ENCODE measurements around the gene KCTD3.

DNA sequence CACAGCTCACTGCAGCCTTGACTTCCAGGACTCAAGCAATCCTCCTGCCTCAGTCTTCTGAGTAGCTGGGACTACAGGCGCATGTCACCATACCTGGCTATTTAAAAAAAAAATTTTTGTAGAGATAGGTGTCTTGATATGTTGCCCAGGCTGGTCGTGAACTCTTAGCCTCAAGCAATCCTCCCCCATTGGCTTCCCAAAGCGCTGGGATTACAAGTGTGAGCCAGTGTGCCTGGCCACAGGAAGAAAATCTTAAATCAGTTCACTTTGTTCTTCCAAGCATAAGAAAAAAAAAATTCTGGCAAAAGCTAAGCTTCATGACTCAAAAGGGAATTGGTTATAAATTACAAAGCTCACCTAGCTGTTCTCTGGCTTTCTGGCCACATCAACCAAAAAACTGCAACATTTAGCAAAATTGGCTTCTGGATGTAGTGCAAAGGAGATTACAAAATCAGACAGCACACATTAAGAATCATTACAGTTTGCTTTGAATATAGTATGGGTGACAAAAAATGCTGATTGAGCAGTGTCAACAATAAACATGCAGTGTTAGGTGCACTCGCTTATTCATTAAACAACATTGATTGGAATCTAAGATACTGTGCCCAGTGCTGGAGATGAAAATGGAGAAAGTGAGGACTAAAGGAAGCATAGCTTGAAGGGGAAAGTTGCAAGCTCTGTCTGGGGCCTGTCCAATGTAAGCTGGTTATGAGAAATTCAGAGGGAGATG, 76.7 kb downstream of the KCTD3 start:
- no peak for TF ChIP-seq CTCF (IDR thresholded peaks at IDR 0.05)
- no peak for TF ChIP-seq POLR2A (IDR thresholded peaks at IDR 0.05)

Measured in heart left ventricle (tissue), 13 donors.